NCI-H2196 (cell line): ENCODE data around the gene SPECC1L.

ENCODE experiments used
- DNase-seq: peaks from one replicate; lab custom pipeline; 2025; ENCODE audit not compliant: unreplicated experiment; lab: John Stamatoyannopoulos, UW

Gene SPECC1L

DNA sequence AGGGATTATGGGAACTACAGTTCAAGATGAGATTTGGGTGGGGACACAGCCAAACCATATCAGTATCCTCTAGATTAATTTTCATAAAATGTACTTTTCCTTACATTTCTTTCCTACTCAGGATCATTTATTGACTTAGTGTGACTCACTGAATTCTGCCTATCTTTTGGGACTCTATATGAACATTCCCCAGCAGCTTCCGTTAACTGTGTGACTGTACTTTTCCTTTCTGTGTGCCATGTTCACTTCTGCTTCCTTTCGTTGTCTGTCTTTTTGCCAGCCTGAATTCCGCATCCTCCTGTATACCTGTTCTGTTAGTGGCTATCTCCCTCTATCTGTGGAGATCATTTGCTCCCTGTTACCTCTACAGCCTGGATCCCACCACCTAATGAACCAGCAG lies 48.8 kb downstream of the SPECC1L start:
- no peak for DNase-seq

GRCh38 chr22:24321999-24322398 lies 51.4 kb downstream of the SPECC1L start:
- DNase-seq: no peak

- DNase-seq: no peak
Observed at GRCh38 chr22:24322522-24322921, 51.9 kb downstream of the SPECC1L start.

DNA sequence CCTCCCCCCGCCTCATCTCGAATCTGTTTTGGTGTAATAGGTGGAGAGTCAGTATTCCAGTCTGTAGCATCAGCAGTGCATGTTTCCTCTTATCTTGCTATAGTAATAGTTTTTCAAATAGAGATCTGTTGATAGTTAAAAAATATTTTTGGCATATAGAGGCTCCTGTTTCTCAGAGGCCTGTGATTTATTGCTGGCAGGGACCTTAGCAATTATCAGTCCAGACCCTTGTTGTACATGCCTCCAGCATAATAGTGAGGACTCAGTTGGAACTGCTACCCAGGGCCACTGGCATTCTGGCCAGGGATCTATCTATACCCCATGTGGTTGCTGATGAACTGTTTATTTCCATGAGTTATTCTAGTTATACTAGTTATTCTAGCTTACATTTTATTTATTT lies 52.6 kb downstream of the SPECC1L start:
- no peak for DNase-seq

DNA sequence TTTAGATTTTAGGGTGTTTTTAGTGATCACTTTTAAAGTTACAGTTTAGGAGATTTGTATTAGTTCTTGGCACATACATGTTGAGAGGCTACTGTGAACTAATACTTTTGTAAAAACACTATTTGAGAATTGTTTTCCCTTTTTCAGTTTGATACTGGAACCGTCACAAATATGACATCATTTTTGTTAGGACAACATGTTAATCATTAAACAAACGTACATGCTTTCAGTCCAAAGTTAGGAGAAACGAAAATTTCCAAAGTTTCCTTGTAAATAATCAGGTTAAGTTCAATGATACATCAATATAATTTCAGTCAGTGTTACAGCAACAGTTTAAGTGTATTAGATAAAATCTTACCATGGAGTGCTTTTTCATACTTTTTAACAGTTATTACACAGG lies 53.1 kb downstream of the SPECC1L start:
- DNase-seq: no peak

GRCh38 chr22:24324137-24324536 lies 53.5 kb downstream of the SPECC1L start:
- DNase-seq: no peak

DNA sequence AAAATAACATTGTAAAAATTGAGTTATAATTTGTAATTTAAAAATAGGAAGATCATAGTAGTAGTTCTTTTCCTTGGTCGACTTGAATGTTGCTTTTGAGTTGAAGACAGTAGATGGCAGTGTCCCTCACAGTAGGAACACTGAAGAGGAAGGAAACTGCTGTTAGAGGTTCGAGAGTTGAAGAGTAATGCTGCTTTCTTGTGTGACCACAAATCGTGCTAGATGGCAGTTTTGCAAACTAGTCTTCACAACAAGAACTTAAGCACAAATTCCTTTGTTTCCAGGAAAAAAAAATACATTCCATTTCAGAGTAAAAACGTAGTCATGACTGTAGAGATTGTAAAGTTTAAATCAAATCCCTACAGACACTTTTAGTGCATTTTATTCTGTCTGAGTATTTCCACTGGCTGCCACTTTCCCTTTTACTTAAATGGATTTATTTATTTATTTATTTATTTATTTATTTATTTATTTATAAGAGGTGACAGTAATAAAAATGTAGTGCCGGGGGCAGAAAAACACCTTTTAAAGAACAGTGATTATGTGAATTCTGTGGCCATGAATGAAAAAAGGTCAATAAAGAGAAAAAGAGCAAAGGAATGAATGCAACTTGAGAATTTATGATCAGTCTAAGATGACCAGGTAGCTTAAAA lies 54.6 kb downstream of the SPECC1L start:
- peak; percentile 37 for DNase-seq

- no peak for DNase-seq
Observed at GRCh38 chr22:24326266-24326665, 55.6 kb downstream of the SPECC1L start.

- DNase-seq: no peak
Observed at GRCh38 chr22:24327832-24328231, 57.2 kb downstream of the SPECC1L start.

- no peak for DNase-seq
Observed at GRCh38 chr22:24329453-24329852, 58.8 kb downstream of the SPECC1L start.

- DNase-seq: no peak
Observed at GRCh38 chr22:24330636-24331035, 60.0 kb downstream of the SPECC1L start.

DNA sequence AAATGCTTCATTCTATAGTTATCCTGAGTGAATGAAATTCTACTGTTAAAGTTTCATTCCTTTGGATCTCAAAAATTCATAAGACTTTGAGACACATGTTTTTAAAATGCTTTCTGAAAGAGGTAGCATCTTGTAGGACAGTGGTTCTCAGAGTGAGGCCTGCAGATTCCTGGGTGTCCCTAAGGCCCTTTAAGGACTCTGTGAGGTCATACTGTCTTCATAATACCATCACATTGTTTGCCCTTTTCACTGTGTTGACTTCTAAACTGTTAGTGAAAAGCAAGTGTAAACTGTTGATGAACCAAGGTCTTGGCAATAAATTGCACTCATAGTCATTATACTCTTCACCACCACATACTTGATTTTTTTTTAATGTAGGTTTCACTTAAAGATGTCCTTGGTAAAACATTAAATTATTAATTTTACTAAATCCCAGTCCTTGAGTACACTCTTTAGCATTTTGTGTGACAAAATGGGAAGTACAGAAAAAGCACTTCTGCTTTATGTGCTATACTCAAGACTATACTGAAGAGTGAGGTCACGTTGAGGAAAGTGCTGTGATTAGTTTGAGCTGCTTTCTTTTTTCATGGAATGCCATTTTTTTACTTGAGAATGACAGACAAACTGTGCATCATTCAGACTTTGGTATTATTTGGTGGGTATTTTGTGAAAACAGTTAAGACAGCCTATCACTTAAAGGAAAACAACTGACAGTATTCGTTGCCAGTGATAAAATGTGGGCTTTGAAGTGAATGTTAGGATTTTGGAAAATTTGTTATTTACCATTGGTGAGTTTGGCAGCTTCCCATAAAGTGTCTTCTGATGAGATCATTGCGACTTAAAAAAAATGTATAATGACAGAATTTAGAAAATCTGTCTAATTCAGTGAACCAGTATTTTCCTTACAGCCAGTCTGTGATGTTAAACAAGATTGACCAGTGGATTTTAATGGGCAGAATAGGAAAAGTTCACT lies 61.1 kb downstream of the SPECC1L start:
- DNase-seq: no peak

DNA sequence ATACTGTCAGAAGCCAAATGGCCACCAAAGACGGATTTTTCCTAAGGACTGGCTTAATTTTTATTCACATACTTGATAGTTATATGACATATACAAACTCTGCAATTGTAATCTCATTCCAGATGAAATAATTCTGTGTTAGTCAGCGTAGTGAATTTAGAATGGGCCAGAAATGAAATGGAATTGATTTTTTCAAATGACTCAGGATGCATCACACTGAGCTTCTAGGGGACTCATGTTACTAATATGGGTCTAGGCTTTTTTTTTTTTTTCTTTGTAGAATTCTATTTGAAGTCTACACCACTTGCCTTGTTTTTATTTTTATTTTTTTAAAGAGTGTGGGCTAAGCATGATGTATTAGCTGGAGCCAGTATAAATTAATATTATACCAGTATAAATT lies 62.7 kb downstream of the SPECC1L start:
- no peak for DNase-seq

- DNase-seq: no peak
Observed at GRCh38 chr22:24335496-24335895, 64.9 kb downstream of the SPECC1L start.

DNA sequence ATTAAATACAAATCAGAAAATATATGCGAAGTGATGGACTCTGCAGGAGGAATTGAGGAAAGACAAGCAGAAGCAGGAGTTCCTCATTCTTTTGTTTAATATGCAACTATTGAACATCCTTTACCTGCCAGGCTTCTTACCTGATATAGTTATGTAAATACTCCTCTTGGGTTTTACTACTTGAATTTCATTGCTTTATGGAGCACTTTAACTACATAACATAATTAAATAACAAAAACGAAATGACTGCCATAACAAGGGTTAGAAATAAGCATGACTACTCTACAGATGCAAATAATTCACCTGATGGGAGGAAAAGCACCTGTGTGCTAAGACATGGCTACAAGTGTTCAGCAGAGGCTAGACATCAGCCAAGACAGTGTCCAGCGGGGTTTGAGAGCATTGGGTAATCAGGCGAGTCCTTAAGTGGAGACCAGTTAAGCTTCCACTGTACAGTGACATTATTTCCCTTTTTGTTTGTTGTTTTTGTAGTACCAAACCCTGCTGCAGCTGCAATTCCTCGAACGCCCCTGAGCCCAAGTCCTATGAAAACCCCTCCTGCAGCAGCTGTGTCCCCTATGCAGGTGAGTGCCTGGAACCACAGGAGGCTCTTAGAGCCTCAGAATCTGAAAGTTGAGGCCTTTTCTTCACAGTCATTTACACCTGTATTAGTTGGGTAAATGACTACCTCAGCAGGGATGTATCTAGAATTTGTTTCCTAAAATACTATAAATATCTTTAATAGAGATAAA lies 67.4 kb downstream of the SPECC1L start:
- no peak for DNase-seq

GRCh38 chr22:24338726-24339451 lies 68.3 kb downstream of the SPECC1L start:
- no peak for DNase-seq

DNA sequence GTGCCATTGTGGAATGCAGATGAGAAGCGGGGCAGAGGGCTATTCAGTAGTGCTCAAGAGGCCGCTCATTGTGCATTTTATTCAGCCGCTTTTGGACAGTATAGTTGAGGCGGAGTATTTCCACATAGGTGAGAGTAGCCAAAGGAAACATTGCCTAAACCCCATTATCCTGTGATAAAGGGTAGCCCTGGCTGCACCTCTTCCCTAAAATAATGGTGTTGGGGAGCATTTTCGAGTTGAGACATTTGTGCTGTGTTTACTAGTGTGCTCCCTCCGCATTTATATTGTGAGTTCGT lies 68.8 kb downstream of the SPECC1L start:
- no peak for DNase-seq

DNA sequence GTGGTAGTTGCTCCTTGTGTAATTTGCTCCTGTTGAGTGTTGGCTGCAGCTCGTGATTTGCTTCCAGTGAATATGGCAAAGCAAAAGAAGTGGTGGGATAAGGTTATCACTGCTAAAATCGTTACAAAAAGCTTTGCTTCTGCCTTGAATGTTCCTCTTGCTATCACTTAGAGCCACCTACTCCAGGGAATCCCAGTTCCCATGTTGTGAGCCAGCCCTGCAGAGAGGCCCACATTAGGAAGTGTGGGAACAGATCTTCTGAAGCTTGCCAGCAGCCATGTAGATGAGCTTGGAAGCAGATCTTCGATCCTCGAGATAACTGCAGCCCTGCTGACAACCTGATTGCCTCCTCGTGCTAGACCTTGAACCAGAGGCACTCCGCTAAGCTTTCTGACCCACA lies 71.0 kb downstream of the SPECC1L start:
- no peak for DNase-seq

GRCh38 chr22:24350627-24351026 lies 80.0 kb downstream of the SPECC1L start:
- DNase-seq: no peak

DNA sequence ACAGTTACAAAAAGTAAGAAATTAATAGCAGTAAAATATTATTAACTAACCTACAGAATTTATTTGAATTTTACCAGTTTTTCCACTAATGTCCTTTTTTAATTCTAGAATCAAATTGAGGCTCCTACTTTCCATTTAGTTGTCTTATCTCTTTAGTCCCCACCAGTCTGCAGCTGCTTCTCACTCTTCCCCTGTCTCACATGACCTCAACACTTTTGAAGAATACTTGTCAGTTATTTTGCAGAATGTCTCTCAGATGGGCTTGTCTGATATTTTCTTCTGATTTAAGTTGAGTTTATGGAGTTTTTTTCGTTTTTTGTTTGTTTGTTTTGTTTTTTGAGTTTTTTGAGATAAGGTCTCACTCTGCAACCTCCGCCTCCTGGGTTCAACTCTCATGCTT lies 82.5 kb downstream of the SPECC1L start:
- DNase-seq: no peak

GRCh38 chr22:24355574-24355973 lies 84.9 kb downstream of the SPECC1L start:
- no peak for DNase-seq
